ENCODE measurements around the gene BICC1. TPM values are rescaled to one million over a fixed set of nuclear protein-coding genes. Genes with fewer than 3 reads are reported as not detected.
"Not testable (repeated sequence)": the region's sequence is repeated elsewhere in the genome, so short reads cannot be mapped to it uniquely, and the experiment has no call there.

The BICC1 gene
- total and polyA plus RNA-seq, 2 donors, result 5.7 to 45.3 TPM

GRCh38 chr10:58856508-58857240 is 344.0 kb downstream of the BICC1 start:
- Histone ChIP-seq H3K4me1 (ENCODE audit: insufficient read depth) (no peaks in the 10 kb centered on the region), H3K27ac (ENCODE audit: low read depth) (no peak overlapping the region), H3K36me3 (ENCODE audit: insufficient read depth) (no peaks in the 10 kb centered on the region), H3K4me3 (ENCODE audit: low read depth, low read length) (no peak overlapping the region)
- 70% methylated on average over 9 of the region's 9 CpGs for WGBS
- DNase-seq (ENCODE audit: extremely low spot score), result peak; percentile 18

DNA sequence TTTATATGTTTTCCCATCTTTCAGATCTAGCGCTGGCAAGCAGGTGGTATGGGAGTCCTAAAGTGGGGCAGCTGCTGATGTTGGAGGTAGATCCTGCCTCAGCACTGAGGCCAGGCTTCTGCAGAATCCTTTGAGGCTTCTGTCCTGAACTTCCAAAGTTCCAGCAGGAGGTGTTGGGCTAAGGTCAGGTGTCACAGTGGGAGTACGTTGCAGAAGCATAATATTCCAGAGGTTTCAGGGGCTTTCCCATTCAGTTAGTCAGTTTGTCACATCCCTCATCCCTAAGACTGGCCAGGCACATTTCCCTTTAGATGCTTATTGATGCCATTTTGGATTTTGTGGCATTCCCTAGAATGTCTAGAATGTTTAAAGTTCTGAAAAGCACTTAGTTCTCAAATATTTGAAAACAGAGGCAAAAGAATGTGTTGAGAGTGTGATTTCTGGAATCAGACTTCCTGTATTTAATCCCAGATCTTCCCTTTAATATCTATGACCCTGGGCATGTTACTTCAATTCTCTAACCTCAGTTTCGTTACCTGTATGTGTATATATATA is 344.7 kb downstream of the BICC1 start:
- no peaks in the 10 kb centered on the region for H3K4me1 ChIP-seq (ENCODE audit: insufficient read depth)
- no peak for DNase-seq (ENCODE audit: extremely low spot score)
- H3K4me3 ChIP-seq (ENCODE audit: low read depth, low read length), result no peak overlapping the region
- H3K27ac ChIP-seq (ENCODE audit: low read depth), result no peak overlapping the region
- no peaks in the 10 kb centered on the region for H3K36me3 ChIP-seq (ENCODE audit: insufficient read depth)
- 82% methylated on average over 3 of the region's 3 CpGs for WGBS

GRCh38 chr10:58858123-58858522 is 345.5 kb downstream of the BICC1 start:
- 99% methylated on average over 1 of the region's 1 CpG for WGBS
- not testable (repeated sequence) for H3K4me3 ChIP-seq (ENCODE audit: low read depth, low read length); H3K36me3 ChIP-seq (ENCODE audit: insufficient read depth); H3K27ac ChIP-seq (ENCODE audit: low read depth); DNase-seq (ENCODE audit: extremely low spot score); H3K4me1 ChIP-seq (ENCODE audit: insufficient read depth)

DNA sequence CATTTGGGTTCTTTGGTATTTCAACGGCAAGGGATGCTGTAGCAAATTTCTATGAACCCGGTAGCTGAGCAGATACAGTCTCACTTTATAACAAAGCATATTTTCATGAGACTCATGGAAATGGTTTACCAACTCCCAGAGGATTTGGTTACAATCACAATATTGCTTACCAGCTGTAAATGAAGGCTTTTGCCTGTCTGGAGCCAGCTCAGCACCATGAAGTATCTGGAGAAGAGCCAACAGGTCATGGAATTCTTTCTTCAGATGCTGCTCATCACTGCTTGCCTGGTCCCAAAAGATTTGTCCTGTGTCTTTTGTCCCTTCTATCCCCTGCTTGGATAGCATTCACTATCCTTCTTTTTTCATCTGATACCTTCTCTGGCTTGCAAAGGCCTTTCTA is 346.9 kb downstream of the BICC1 start:
- H3K27ac ChIP-seq (ENCODE audit: low read depth), result no peak overlapping the region
- no peaks in the 10 kb centered on the region for H3K4me1 ChIP-seq (ENCODE audit: insufficient read depth)
- no peak overlapping the region for H3K4me3 ChIP-seq (ENCODE audit: low read depth, low read length)
- DNase-seq (ENCODE audit: extremely low spot score), result no peak
- no peaks in the 10 kb centered on the region for H3K36me3 ChIP-seq (ENCODE audit: insufficient read depth)
- WGBS, result 89% methylated on average over 2 of the region's 2 CpGs

DNA sequence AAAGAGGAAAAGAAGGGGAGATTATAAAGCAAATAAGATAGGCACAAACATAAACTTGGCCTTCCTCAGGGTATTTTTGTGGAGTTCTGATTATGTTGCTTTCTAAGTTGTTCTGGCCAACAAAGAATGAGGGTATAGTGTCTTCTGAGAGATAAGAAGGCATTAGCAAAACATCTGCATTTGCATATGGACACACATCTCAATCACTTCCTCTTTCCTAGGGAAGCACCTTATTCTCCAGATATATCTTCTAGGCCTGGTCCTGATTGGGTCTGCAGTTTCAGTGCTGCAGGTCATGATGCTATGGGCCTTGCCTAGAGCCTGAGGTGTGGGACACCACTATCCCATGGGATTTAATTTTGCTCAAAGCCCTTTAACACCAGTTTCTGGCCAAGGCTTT is 355.0 kb downstream of the BICC1 start:
- no peaks in the 10 kb centered on the region for H3K4me1 ChIP-seq (ENCODE audit: insufficient read depth)
- H3K4me3 ChIP-seq (ENCODE audit: low read depth, low read length), result no peak overlapping the region
- DNase-seq (ENCODE audit: extremely low spot score), result no peak
- no peaks in the 10 kb centered on the region for H3K36me3 ChIP-seq (ENCODE audit: insufficient read depth)
- H3K27ac ChIP-seq (ENCODE audit: low read depth), result no peak overlapping the region

DNA sequence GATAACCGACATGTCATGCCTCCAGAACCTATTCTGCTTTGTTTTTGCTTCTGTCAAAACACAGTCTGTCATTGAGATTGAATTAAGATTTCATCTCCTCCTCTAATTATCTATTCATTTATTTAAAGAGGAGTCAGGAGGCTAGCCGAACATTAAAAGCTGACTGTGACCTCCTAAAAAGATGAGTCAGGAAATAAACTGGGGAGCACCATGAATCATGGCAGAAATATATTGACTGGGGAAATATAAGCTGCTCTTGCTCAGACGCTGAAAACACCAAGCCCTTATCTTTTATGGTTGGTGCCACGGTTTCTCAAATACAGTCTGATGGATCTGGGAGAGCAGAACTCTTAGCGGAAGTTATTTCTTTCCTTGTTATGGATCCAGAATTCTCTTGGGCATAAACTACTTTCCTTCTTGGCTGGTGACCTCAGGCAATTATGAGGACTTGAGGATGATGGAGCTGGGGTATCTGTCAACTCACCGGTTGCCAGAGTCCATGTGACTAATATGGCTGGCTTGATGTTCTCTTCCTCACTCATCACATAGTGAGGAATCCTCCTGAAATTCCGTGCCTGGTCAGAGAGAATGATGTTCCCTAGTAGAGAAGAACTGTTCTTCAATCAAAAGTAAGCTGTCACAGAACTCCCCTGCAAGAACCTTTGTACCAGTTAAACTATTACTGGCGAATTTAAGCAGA is 356.2 kb downstream of the BICC1 start:
- Histone ChIP-seq H3K4me1 (ENCODE audit: insufficient read depth) (no peaks in the 10 kb centered on the region), H3K4me3 (ENCODE audit: low read depth, low read length) (no peak overlapping the region), H3K27ac (ENCODE audit: low read depth) (no peak overlapping the region), H3K36me3 (ENCODE audit: insufficient read depth) (no peaks in the 10 kb centered on the region)
- DNase-seq (ENCODE audit: extremely low spot score), result no peak
- WGBS, result 67% methylated on average over 8 of the region's 8 CpGs

DNA sequence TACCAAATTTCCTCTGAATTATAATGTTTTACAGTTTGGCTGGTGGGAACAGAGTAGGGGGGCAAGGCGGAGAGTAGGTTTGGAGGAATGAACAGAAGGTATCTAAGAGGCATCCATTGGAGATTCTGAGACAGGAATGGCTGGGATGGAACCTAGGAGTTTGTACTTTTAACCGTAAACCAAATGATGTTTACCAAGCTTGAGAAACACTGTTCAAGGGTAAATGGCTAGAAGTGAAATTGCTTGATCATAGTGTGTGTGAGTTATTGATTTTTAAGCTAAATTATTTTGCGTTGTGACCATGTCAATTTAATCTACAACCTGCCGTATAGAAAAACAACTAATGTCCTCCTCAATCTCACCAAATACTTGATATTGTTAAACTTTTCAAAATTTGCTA is 357.4 kb downstream of the BICC1 start:
- 95% methylated on average over 4 of the region's 4 CpGs for WGBS
- no peak overlapping the region for H3K4me3 ChIP-seq (ENCODE audit: low read depth, low read length)
- no peaks in the 10 kb centered on the region for H3K36me3 ChIP-seq (ENCODE audit: insufficient read depth)
- no peaks in the 10 kb centered on the region for H3K4me1 ChIP-seq (ENCODE audit: insufficient read depth)
- DNase-seq (ENCODE audit: extremely low spot score), result no peak
- H3K27ac ChIP-seq (ENCODE audit: low read depth), result no peak overlapping the region

DNA sequence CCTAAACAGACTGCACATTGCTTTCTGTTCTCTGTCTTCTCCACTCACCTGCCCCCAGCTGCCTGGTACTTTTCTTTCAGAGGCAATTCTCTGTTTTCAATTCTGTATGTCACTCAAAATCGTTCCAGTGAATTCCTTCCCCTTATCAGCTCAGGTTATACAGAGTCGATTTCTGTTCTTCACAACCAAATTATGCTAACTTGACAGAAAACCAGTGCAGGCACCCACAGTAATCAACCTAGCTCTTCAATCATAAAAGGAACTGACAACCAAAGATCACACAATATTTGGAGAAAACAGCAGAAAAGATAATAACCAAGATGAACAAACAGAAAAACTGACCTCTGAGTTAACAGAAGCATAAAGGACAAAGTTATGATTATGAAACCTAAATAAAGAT is 360.5 kb downstream of the BICC1 start:
- Histone ChIP-seq H3K4me1 (ENCODE audit: insufficient read depth) (no peaks in the 10 kb centered on the region), H3K27ac (ENCODE audit: low read depth) (no peak overlapping the region), H3K36me3 (ENCODE audit: insufficient read depth) (no peaks in the 10 kb centered on the region), H3K4me3 (ENCODE audit: low read depth, low read length) (no peak overlapping the region)
- 60% methylated on average over 2 of the region's 2 CpGs for WGBS
- no peak for DNase-seq (ENCODE audit: extremely low spot score)

Other genes with a start within 250 kb of the BICC1 start
- 14.8 TPM for gene IPMK, start 245.0 kb upstream of the BICC1 start, total RNA-seq
- gene IPMK, start 245.0 kb upstream of the BICC1 start, polyA plus RNA-seq, result 3.0 TPM
- gene CISD1, start 243.7 kb upstream of the BICC1 start, total RNA-seq, result 22.9 TPM
- 44.3 TPM for gene CISD1, start 243.7 kb upstream of the BICC1 start, polyA plus RNA-seq
- 34.5 TPM for gene UBE2D1, start 177.9 kb upstream of the BICC1 start, total RNA-seq
- gene UBE2D1, start 177.9 kb upstream of the BICC1 start, polyA plus RNA-seq, result 13.3 TPM
- 30.8 TPM for gene TFAM, start 127.5 kb upstream of the BICC1 start, total RNA-seq
- 15.8 TPM for gene TFAM, start 127.5 kb upstream of the BICC1 start, polyA plus RNA-seq

All from urinary bladder (tissue), 4 donors.